Esophagus squamous epithelium (tissue), 4 donors: ENCODE measurements around the gene LRFN5.

ENCODE experiments used
- CTCF ChIP-seq, 6 experiments: fragments of 450-650 bp in 4 of 6; fragments of 200-600 bp in 2 of 6; sonication (generic) in 2 of 6; IDR thresholded peaks; one replicate each; pipeline ENCODE4 v1.5.1; 2016 to 2019; ENCODE audit warnings: antibody characterized with exemption in 6 of 6, mild to moderate bottlenecking in 4 of 6, moderate library complexity in 4 of 6
- POLR2A ChIP-seq, 4 donors: fragments of 450-650 bp; IDR thresholded peaks; one replicate each; pipeline ENCODE4 v1.6.1; 2017; ENCODE audit warnings: antibody characterized with exemption in 4 of 4, mild to moderate bottlenecking in 4 of 4, moderate library complexity in 3 of 4

GRCh38 chr14:41749429-41749828, 142.8 kb downstream of the LRFN5 start:
- no peak for TF ChIP-seq CTCF (IDR thresholded peaks at IDR 0.05)
- TF ChIP-seq POLR2A (IDR thresholded peaks at IDR 0.05), result no peak
